Nephron (organoid): ENCODE measurements around the gene TST.

Source experiments
- H3K27ac Mint-ChIP-seq, 3 experiments: 2 replicates each; pipeline ENCODE4 v1.8.0; 2020; ENCODE audit warnings: mixed read lengths in 3 of 3, mild to moderate bottlenecking in 2 of 3, moderate library complexity in 1 of 3
- H3K27me3 Mint-ChIP-seq: 2 replicates; pipeline ENCODE4 v1.8.0; 2021; ENCODE audit warnings: low read depth, mild to moderate bottlenecking, moderate library complexity, mixed read lengths
- H3K36me3 Mint-ChIP-seq: 2 replicates; pipeline ENCODE4 v1.8.0; 2020; ENCODE audit warnings: low read depth, mixed read lengths
- H3K4me1 Mint-ChIP-seq: 2 replicates; pipeline ENCODE4 v1.8.0; 2020; ENCODE audit warnings: mixed read lengths
- H3K4me3 Mint-ChIP-seq, 3 experiments: 2 replicates each; pipeline ENCODE4 v1.8.0; 2020; ENCODE audit warnings: mild to moderate bottlenecking in 3 of 3, mixed read lengths in 3 of 3, moderate library complexity in 2 of 3
- H3K9me3 Mint-ChIP-seq: 2 replicates; pipeline ENCODE4 v1.8.0; 2020; ENCODE audit warnings: mixed read lengths
- TF ChIP-seq, protein P1 (sequence below), 3 experiments: fragments of 200-600 bp; sonication (generic); IDR thresholded peaks; one replicate each; pipeline ENCODE4 v1.5.0; 2021; ENCODE audit warnings: antibody characterized with exemption in 3 of 3; ENCODE audit not compliant: unreplicated experiment in 3 of 3

The TST gene

DNA sequence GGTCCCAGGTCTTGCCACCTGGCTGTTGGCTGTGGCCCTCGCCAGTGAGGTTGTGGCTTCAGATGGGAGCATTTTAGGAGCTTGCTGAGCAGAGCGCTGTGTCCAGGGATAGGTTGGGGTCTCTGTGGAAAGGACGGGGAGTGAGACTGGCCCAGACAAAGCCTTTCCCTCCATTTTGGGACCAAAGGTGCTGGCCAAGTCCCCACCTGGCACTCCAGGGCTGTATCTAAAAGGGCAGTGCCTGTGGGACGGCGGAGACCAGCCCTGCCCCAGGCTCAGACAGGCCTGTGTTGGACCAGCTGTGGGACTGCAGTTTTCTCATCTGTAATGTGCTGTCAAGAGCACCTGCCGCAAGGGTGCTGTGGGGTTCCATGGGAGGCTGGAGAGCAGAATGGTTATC is 27.3 kb upstream of the TST start:
- TF ChIP-seq, protein P1, sequence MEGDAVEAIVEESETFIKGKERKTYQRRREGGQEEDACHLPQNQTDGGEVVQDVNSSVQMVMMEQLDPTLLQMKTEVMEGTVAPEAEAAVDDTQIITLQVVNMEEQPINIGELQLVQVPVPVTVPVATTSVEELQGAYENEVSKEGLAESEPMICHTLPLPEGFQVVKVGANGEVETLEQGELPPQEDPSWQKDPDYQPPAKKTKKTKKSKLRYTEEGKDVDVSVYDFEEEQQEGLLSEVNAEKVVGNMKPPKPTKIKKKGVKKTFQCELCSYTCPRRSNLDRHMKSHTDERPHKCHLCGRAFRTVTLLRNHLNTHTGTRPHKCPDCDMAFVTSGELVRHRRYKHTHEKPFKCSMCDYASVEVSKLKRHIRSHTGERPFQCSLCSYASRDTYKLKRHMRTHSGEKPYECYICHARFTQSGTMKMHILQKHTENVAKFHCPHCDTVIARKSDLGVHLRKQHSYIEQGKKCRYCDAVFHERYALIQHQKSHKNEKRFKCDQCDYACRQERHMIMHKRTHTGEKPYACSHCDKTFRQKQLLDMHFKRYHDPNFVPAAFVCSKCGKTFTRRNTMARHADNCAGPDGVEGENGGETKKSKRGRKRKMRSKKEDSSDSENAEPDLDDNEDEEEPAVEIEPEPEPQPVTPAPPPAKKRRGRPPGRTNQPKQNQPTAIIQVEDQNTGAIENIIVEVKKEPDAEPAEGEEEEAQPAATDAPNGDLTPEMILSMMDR (IDR thresholded peaks at IDR 0.05; ENCODE audit: unreplicated experiment in 3 of 3): no peak
- Mint-ChIP-seq H3K4me1 (peaks cover 20% of the 10 kb centered on the region), H3K27me3 (peaks cover 23% of the 10 kb centered on the region), H3K27ac (no peak overlapping the region), H3K9me3 (no peaks in the 10 kb centered on the region), H3K4me3 (no peak overlapping the region), H3K36me3 (no peaks in the 10 kb centered on the region)

DNA sequence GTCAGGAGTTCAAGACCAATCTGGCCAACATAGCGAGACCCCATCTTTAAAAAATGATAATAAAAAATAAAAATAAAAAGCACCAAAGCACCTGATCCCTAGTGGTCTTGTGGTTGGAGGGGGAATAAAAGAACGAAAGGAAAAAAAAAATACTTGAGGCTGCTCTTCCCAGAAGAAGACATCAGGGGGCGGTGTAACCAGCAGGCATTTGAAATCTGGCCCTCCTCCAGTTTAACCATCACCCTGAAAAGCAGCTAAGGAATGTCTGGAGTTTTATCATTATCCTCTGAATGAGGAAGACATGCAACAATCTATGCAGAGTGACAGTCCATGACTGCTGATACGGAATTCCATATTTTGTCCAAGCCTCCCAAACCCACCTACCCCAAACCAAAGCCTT is 26.7 kb upstream of the TST start:
- Mint-ChIP-seq H3K36me3 (no peaks in the 10 kb centered on the region), H3K4me1 (peaks cover 23% of the 10 kb centered on the region), H3K9me3 (no peaks in the 10 kb centered on the region), H3K27me3 (peaks cover 23% of the 10 kb centered on the region), H3K4me3 (no peak overlapping the region), H3K27ac (no peak overlapping the region)
- TF ChIP-seq, protein P1 (IDR thresholded peaks at IDR 0.05; ENCODE audit: unreplicated experiment in 3 of 3): peak; percentile 54 to 60 (median 56)

DNA sequence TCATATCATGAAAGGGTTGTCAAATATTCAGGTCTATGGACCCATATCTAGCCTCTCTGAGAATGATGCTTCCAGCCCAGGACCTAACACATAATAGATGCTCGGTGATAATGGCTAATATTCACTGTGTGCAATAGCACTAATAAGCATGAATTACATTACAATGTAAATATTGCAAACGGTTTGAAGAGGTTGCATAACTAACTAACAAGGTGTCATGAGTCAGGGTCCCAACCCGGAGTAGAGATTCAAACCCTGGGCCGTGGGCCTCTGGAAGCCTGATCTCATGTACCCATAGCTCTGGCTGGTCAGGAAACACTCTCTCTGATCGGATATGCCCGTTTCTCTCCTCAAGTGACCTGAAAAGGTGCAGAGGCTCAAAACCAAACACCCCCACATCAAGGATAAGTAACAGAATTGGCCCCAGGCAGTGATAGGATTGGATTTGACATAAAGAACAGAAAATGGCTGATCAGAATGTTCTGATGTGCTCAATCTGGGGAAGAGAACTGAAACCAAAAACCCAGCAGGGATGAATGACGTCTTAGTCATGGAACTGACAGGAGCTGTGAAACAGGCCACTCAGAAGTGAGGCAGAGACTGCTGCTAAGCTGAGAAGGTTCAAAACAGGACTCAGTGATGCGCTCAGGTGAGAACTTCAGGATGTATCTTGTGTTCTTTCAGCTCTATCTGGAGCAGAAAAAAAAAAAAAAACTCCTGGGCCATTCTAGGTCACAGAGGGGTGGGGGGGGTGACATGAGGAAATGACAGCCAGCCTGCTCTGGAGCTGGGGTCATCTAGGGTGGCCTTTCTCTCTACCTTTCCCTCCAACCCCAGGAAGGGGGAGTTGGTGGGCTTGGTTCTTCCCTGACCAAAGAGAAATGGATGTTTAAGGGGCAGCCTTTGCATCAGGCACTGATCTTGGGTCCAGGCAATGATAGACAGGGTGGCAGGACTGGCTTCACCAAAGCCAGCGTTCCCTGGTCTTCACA is 25.7 kb upstream of the TST start:
- Mint-ChIP-seq H3K27me3 (peaks cover 25% of the 10 kb centered on the region), H3K9me3 (no peaks in the 10 kb centered on the region), H3K27ac (no peak overlapping the region), H3K36me3 (no peaks in the 10 kb centered on the region), H3K4me1 (peaks cover 31% of the 10 kb centered on the region), H3K4me3 (no peak overlapping the region)
- TF ChIP-seq, protein P1 (IDR thresholded peaks at IDR 0.05; ENCODE audit: unreplicated experiment in 3 of 3): no peak

- Mint-ChIP-seq H3K36me3 (no peaks in the 10 kb centered on the region), H3K4me3 (peak overlapping the region in 1 of 3 experiments; percentile 15), H3K4me1 (peaks cover 38% of the 10 kb centered on the region), H3K9me3 (no peaks in the 10 kb centered on the region), H3K27ac (peak overlapping the region in 1 of 3 experiments; percentile 78), H3K27me3 (peaks cover 22% of the 10 kb centered on the region)
- TF ChIP-seq, protein P1 (IDR thresholded peaks at IDR 0.05; ENCODE audit: unreplicated experiment in 3 of 3): peak; percentile 47 to 60 (median 52)
Observed at GRCh38 chr22:37043828-37044538, 24.7 kb upstream of the TST start.

DNA sequence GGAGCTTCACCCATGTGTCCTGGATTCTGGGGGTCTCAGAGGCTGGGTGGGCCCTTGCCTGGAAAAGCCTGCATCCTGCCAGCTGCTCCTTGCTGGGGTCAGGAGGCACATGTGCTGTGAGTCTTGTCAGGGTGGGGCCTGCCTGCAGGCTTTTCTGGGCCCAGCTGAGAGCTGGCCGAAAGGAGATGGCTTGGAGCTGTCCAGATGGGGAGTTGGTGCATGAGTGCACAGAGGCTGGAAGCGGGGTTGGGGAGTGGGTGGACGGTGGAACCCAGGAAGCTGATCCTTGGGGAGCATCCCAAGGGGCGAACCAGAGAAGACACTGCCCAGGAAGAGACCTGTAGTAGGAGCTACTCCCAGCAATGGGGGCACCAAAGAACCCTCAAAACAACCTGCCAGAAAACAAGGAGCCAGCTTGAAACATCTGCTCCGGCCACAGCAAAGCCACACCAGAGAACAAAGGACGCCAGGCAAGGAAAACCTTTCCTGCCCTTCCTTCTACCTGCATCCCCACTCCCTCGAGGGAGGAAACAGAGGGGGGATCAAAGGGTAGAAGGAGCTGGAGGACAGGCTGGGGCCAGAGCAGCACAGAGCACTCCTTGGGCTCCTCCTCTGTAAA is 24.1 kb upstream of the TST start:
- no peaks in the 10 kb centered on the region for H3K9me3 Mint-ChIP-seq
- no peaks in the 10 kb centered on the region for H3K36me3 Mint-ChIP-seq
- H3K27me3 Mint-ChIP-seq: peaks cover 22% of the 10 kb centered on the region
- no peak overlapping the region for H3K4me3 Mint-ChIP-seq
- H3K27ac Mint-ChIP-seq: no peak overlapping the region
- TF ChIP-seq, protein P1 (IDR thresholded peaks at IDR 0.05; ENCODE audit: unreplicated experiment in 3 of 3): no peak
- H3K4me1 Mint-ChIP-seq: peaks cover 38% of the 10 kb centered on the region
